ENCODE data around the gene HNRNPM. TPM values are rescaled to one million over a fixed set of nuclear protein-coding genes. Genes with fewer than 3 reads are reported as not detected.
A peak's percentile ranks its signal among the peaks of the same experiment; 100 is the strongest.
"Not testable (repeated sequence)": the region's sequence is repeated elsewhere in the genome, so short reads cannot be mapped to it uniquely, and the experiment has no call there.

HNRNPM gene
- total RNA-seq, 2 experiments from 2014 or later, result 188 to 198 TPM

GRCh38 chr19:8503510-8503909, 58.7 kb downstream of the HNRNPM start:
- H3K27me3 Mint-ChIP-seq, result peaks cover 2% of the 10 kb centered on the region
- H3K4me3 Mint-ChIP-seq, result no peak overlapping the region
- H3K27ac Mint-ChIP-seq, result no peak overlapping the region
- POLR2A ChIA-PET, result interaction anchor here (1.1 to 4.8 kb wide), 3 partner anchors 12 to 74 kb away, joined by 3 to 40 read pairs (median 4); partner anchors contain the start of genes MYO1F and ZNF414
- no peaks in the 10 kb centered on the region for H3K9me3 Mint-ChIP-seq
- DNase-seq (no peak), ATAC-seq (ENCODE audit: low read depth) (no peak)
- H3K36me3 Mint-ChIP-seq, result peaks cover 2% of the 10 kb centered on the region
- peaks cover 16% of the 10 kb centered on the region for H3K4me1 Mint-ChIP-seq

GRCh38 chr19:8504171-8504570, 59.4 kb downstream of the HNRNPM start:
- Mint-ChIP-seq H3K4me3 (no peak overlapping the region), H3K27ac (no peak overlapping the region)

GRCh38 chr19:8504919-8505318, 60.1 kb downstream of the HNRNPM start:
- ATAC-seq (ENCODE audit: low read depth) (no peak), DNase-seq (no peak)
- H3K27me3 Mint-ChIP-seq, result peaks cover 2% of the 10 kb centered on the region
- peaks cover 2% of the 10 kb centered on the region for H3K36me3 Mint-ChIP-seq
- POLR2A ChIA-PET, result interaction anchor here (0.6 to 4.8 kb wide), 7 partner anchors 10 to 164 kb away, joined by 3 to 40 read pairs (median 6); partner anchors contain the start of gene ZNF414
- peak overlapping the region; percentile 58 for H3K4me3 Mint-ChIP-seq
- peaks cover 16% of the 10 kb centered on the region for H3K4me1 Mint-ChIP-seq
- H3K9me3 Mint-ChIP-seq, result no peaks in the 10 kb centered on the region
- H3K27ac Mint-ChIP-seq, result no peak overlapping the region

More at GRCh38 chr19:8504171-8504570, 59.4 kb downstream of the HNRNPM start:
- no peaks in the 10 kb centered on the region for H3K9me3 Mint-ChIP-seq
- POLR2A ChIA-PET, result interaction anchor here (0.7 to 4.8 kb wide), 2 partner anchors 11 to 164 kb away, joined by 4 to 40 read pairs; partner anchors contain the start of gene ZNF414
- ATAC-seq (ENCODE audit: low read depth) (no peak), DNase-seq (no peak)
- H3K36me3 Mint-ChIP-seq, result peaks cover 2% of the 10 kb centered on the region
- peaks cover 2% of the 10 kb centered on the region for H3K27me3 Mint-ChIP-seq
- peaks cover 16% of the 10 kb centered on the region for H3K4me1 Mint-ChIP-seq

- H3K27ac Mint-ChIP-seq, result peak overlapping the region; percentile 84
- H3K4me3 Mint-ChIP-seq, result peak overlapping the region; percentile 95
- DNase-seq (peak; percentile 85), ATAC-seq (ENCODE audit: low read depth) (peak; percentile 78)
- H3K36me3 Mint-ChIP-seq, result peaks cover 2% of the 10 kb centered on the region
- peaks cover 2% of the 10 kb centered on the region for H3K27me3 Mint-ChIP-seq
- H3K9me3 Mint-ChIP-seq, result no peaks in the 10 kb centered on the region
- POLR2A ChIA-PET, result interaction anchor here (0.8 to 4.8 kb wide), 8 partner anchors 10 to 73 kb away, joined by 3 to 40 read pairs (median 5); partner anchors contain the start of gene ZNF414
- H3K4me1 Mint-ChIP-seq, result peaks cover 10% of the 10 kb centered on the region
Observed at GRCh38 chr19:8505680-8506401, 61.1 kb downstream of the HNRNPM start.

- Mint-ChIP-seq H3K27me3 (no peaks in the 10 kb centered on the region), H3K4me3 (peak overlapping the region; percentile 95), H3K9me3 (no peaks in the 10 kb centered on the region), H3K4me1 (peaks cover 7% of the 10 kb centered on the region), H3K27ac (peak overlapping the region; percentile 57), H3K36me3 (peaks cover 2% of the 10 kb centered on the region)
- POLR2A ChIA-PET, result interaction anchor here (0.8 to 4.8 kb wide), 7 partner anchors 9 to 73 kb away, joined by 3 to 40 read pairs (median 6); partner anchors contain the start of gene ZNF414
- DNase-seq, result peak; percentile 28
- no peak for ATAC-seq (ENCODE audit: low read depth)
Observed at GRCh38 chr19:8506402-8506957, 61.7 kb downstream of the HNRNPM start.

GRCh38 chr19:8510589-8511115, 65.9 kb downstream of the HNRNPM start:
- H3K9me3 Mint-ChIP-seq, result no peaks in the 10 kb centered on the region
- H3K4me1 Mint-ChIP-seq, result peaks cover 22% of the 10 kb centered on the region
- no peak overlapping the region for H3K27ac Mint-ChIP-seq
- no peak overlapping the region for H3K4me3 Mint-ChIP-seq
- no peaks in the 10 kb centered on the region for H3K27me3 Mint-ChIP-seq
- H3K36me3 Mint-ChIP-seq, result peaks cover 7% of the 10 kb centered on the region
- DNase-seq, result no peak
- POLR2A ChIA-PET, result no interaction called here
- ATAC-seq (ENCODE audit: low read depth), result no peak

GRCh38 chr19:8511573-8512101, 66.9 kb downstream of the HNRNPM start:
- no peak overlapping the region for H3K4me3 Mint-ChIP-seq
- POLR2A ChIA-PET, result interaction anchor here (0.6 to 7.5 kb wide), 2 partner anchors 67 to 80 kb away, joined by 4 to 107 read pairs; partner anchors contain the start of gene MYO1F
- ATAC-seq (ENCODE audit: low read depth) (no peak), DNase-seq (peak; percentile 34)
- H3K27me3 Mint-ChIP-seq, result no peaks in the 10 kb centered on the region
- peaks cover 25% of the 10 kb centered on the region for H3K4me1 Mint-ChIP-seq
- H3K36me3 Mint-ChIP-seq, result peaks cover 7% of the 10 kb centered on the region
- H3K9me3 Mint-ChIP-seq, result no peaks in the 10 kb centered on the region
- H3K27ac Mint-ChIP-seq, result no peak overlapping the region

GRCh38 chr19:8512115-8512967, 67.6 kb downstream of the HNRNPM start:
- Mint-ChIP-seq H3K4me3 (peak overlapping the region; percentile 61), H3K9me3 (no peaks in the 10 kb centered on the region), H3K4me1 (peaks cover 28% of the 10 kb centered on the region), H3K27me3 (no peaks in the 10 kb centered on the region), H3K36me3 (peaks cover 7% of the 10 kb centered on the region), H3K27ac (peak overlapping the region; percentile 75)
- ATAC-seq (ENCODE audit: low read depth) (no peak), DNase-seq (peak; percentile 49)
- POLR2A ChIA-PET, result interaction anchor here (0.6 to 7.9 kb wide), 11 partner anchors 8 to 191 kb away, joined by 3 to 107 read pairs (median 20); partner anchors contain the start of genes HNRNPM, MARCHF2, MYO1F and NDUFA7

GRCh38 chr19:8513036-8513686, 68.4 kb downstream of the HNRNPM start:
- Mint-ChIP-seq H3K27me3 (no peaks in the 10 kb centered on the region), H3K36me3 (peaks cover 6% of the 10 kb centered on the region), H3K9me3 (no peaks in the 10 kb centered on the region), H3K27ac (peak overlapping the region; percentile 96), H3K4me3 (peak overlapping the region; percentile 96), H3K4me1 (peaks cover 36% of the 10 kb centered on the region)
- ATAC-seq (ENCODE audit: low read depth) (no peak), DNase-seq (peak; percentile 40)
- POLR2A ChIA-PET, result interaction anchor here (0.7 to 7.9 kb wide), 18 partner anchors 9 to 192 kb away, joined by 3 to 107 read pairs (median 16); partner anchors contain the start of genes HNRNPM, MARCHF2, MYO1F and NDUFA7

- H3K27me3 Mint-ChIP-seq, result no peaks in the 10 kb centered on the region
- peaks cover 6% of the 10 kb centered on the region for H3K36me3 Mint-ChIP-seq
- DNase-seq (peak; percentile 100), ATAC-seq (ENCODE audit: low read depth) (peak; percentile 80)
- H3K4me1 Mint-ChIP-seq, result peaks cover 41% of the 10 kb centered on the region
- H3K27ac Mint-ChIP-seq, result peak within 1 kb of the TSS; percentile 96
- POLR2A ChIA-PET, result interaction anchor here (0.6 to 7.9 kb wide), 23 partner anchors 10 to 1255 kb away, joined by 3 to 107 read pairs (median 10); partner anchors contain the start of genes HNRNPM, MARCHF2, MYO1F and NDUFA7
- H3K9me3 Mint-ChIP-seq, result no peaks in the 10 kb centered on the region
- H3K4me3 Mint-ChIP-seq, result peak within 1 kb of the TSS; percentile 96
Observed at GRCh38 chr19:8513687-8514504, 69.1 kb downstream of the HNRNPM start, which contains the start of gene ZNF414. ZNF414 (minus strand) TSS chr19:8514167; CDS start chr19:8514046, 121 bp downstream.

- H3K9me3 Mint-ChIP-seq; DNase-seq; H3K27me3 Mint-ChIP-seq; H3K36me3 Mint-ChIP-seq; ATAC-seq (ENCODE audit: low read depth): not testable (repeated sequence)
- POLR2A ChIA-PET, result interaction anchor here (0.6 to 7.9 kb wide), 18 partner anchors 10 to 1254 kb away, joined by 3 to 107 read pairs (median 16); partner anchors contain the start of genes HNRNPM, MARCHF2, MYO1F and NDUFA7
- Mint-ChIP-seq H3K27ac (peak overlapping the region; percentile 96), H3K4me1 (peaks cover 41% of the 10 kb centered on the region), H3K4me3 (peak overlapping the region; percentile 96)
Observed at GRCh38 chr19:8514505-8515009, 69.8 kb downstream of the HNRNPM start.

Measured in activated naive CD8-positive, alpha-beta T cell treated with anti-CD3 and anti-CD28 coated beads, Interleukin-2, amount 10 ng/mL, durations not matched to agents 7 days and 5 days (primary cell).